T-cell (primary cell): ENCODE data around the gene TYSND1. TPM values are rescaled to one million over a fixed set of nuclear protein-coding genes. Genes with fewer than 3 reads are reported as not detected.

Experiments
- ATAC-seq, 4 experiments: fragments of 200-7000 bp in 3 of 4; fragments of 150-1000 bp in 1 of 4; cut with Tn5 transposase; replicated peaks in 1 of 4; 1 replicate in 3 of 4; 2 replicates in 1 of 4; pipeline ENCODE4 v1.10.0; 2021; ENCODE audit warnings: moderate library complexity in 3 of 4, mild to moderate bottlenecking in 2 of 4, moderate number of reproducible peaks in 1 of 4
- CTCF ChIA-PET, 2 donors: fragments of 300-600 bp; sonication (Branson Sonifier 250); formaldehyde crosslinking; loops; one replicate each; lab custom pipeline; 2022; ENCODE audit warnings: antibody characterized with exemption in 2 of 2; lab: Charles Lee
- POLR2A ChIA-PET, 2 donors: fragments of 300-600 bp; sonication (Branson Sonifier 250); formaldehyde crosslinking; loops; one replicate each; lab custom pipeline; 2022; ENCODE audit warnings: antibody characterized with exemption in 2 of 2; lab: Charles Lee
- DNase-seq, 35 experiments: peaks; one replicate each; pipeline versions ENCODE4 v3.0.0 to v3.0.0-alpha.2; 2013 to 2023
- H3K27ac ChIP-seq: one replicate; pipeline ENCODE4 v1.5.1; 2013; ENCODE audit warnings: low read length
- H3K27me3 ChIP-seq, 2 experiments: replicated peaks in 1 of 2; 1 replicate in 1 of 2; 2 replicates in 1 of 2; pipeline versions ENCODE4 v1.6.1 to v1.7.0; 2013; ENCODE audit warnings: low read length in 1 of 2, mixed read lengths in 1 of 2; ENCODE audit not compliant: control insufficient read depth in 2 of 2, insufficient read depth in 2 of 2; ENCODE audit errors: extremely low read depth in 1 of 2
- H3K36me3 ChIP-seq, 2 donors: 1 replicate in 1 of 2; 2 replicates in 1 of 2; pipeline versions ENCODE4 v1.6.1 to v1.7.0; 2013; ENCODE audit warnings: low read length in 1 of 2; ENCODE audit not compliant: control insufficient read depth in 2 of 2, insufficient read depth in 1 of 2; ENCODE audit errors: extremely low read depth in 1 of 2
- H3K4me1 ChIP-seq, 2 experiments: 1 replicate in 1 of 2; 2 replicates in 1 of 2; pipeline versions ENCODE4 v1.6.1 to v1.7.0; 2013; ENCODE audit warnings: low read length in 2 of 2, mixed read lengths in 1 of 2; ENCODE audit not compliant: insufficient read depth in 2 of 2, control insufficient read depth in 1 of 2; ENCODE audit errors: extremely low read depth in 1 of 2
- H3K4me3 ChIP-seq, 2 donors: 1 replicate in 1 of 2; 2 replicates in 1 of 2; pipeline versions ENCODE4 v1.5.1 to v1.7.0; 2013; ENCODE audit warnings: mild to moderate bottlenecking in 2 of 2, low read length in 1 of 2, moderate library complexity in 1 of 2; ENCODE audit not compliant: control insufficient read depth in 1 of 2; ENCODE audit errors: extremely low read depth in 1 of 2
- H3K9me3 ChIP-seq: 2 replicates; pipeline ENCODE4 v1.7.0; 2013
- H3K27ac Mint-ChIP-seq, 2 donors: one replicate each; pipeline ENCODE4 v1.8.0; 2020 to 2021; ENCODE audit warnings: mild to moderate bottlenecking in 2 of 2, mixed read lengths in 2 of 2
- H3K27me3 Mint-ChIP-seq, 2 donors: one replicate each; pipeline ENCODE4 v1.8.0; 2021 to 2022; ENCODE audit warnings: mixed read lengths in 2 of 2
- H3K36me3 Mint-ChIP-seq: one replicate; pipeline ENCODE4 v1.8.0; 2021; ENCODE audit warnings: mixed read lengths
- H3K4me1 Mint-ChIP-seq, 3 donors: one replicate each; pipeline ENCODE4 v1.8.0; 2020 to 2022; ENCODE audit warnings: mixed read lengths in 3 of 3, mild to moderate bottlenecking in 1 of 3
- H3K4me3 Mint-ChIP-seq, 3 donors: one replicate each; pipeline ENCODE4 v1.8.0; 2020 to 2022; ENCODE audit warnings: mild to moderate bottlenecking in 3 of 3, mixed read lengths in 3 of 3, moderate library complexity in 3 of 3
- H3K9me3 Mint-ChIP-seq, 3 donors: one replicate each; pipeline ENCODE4 v1.8.0; 2020 to 2022; ENCODE audit warnings: mixed read lengths in 3 of 3
- WGBS: methylation state at CpG from one replicate; pipeline ENCODE4 v1.1.5; 2013; ENCODE audit warnings: missing lambda C conversion rate; ENCODE audit not compliant: insufficient coverage; 5-methylcytosine and 5-hydroxymethylcytosine counted together
- total RNA-seq, 35 experiments: library from RNA in 6 of 35; stranded (reverse) in 6 of 35; fragments of 120-200 nt in 1 of 35; gene quantifications; one replicate each; pipeline versions ENCODE4 v1.2.1 to v1.2.4 and lab custom pipeline; 2013 to 2026

TYSND1 gene
- total RNA-seq, 5 donors from 2014 or later (not counting 1 experiment from before 2014, with no cell fraction given): 18.3 to 41.0 (median 38.7) TPM

DNA sequence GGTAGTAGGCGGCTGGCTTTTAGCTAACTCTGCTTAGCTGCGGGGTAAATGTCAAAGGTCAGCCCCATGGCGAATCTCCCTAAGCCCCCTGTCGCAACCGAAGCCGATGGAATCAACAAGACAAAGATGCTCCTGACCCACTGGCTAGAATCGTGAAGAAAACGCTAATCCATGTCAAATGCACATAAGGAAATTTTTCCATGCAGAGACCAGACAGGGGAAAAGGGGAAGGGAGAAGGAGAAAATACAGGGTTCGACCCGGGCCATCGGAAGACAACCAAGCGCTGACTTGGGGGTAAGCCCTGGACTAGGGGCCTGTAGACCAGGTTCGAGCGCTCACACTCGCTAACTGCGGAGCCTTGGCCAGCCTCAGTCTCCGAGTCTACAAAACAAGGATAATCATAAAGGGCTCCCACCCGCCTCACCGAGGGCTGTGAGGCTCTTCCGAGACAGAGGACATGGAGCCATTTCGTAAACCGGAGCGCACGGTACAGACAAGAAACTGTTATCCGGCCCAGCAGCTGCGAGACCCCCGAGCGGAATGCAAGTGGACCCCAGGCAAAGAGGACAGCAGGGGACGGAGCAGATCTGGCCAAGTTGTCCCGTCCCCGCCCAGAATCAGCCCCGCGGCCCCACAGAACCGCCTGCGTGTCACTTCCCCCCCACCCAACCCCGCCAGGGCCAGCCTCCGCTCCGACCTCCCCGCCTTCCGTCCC lies 23.3 kb upstream of the TYSND1 start:
- H3K4me1 ChIP-seq: peaks cover 34 to 59% of the 10 kb centered on the region in 2 experiments

GRCh38 chr10:70169011-70169410 lies 22.5 kb upstream of the TYSND1 start:
- POLR2A ChIA-PET: interaction anchor here (0.6 to 2.5 kb wide), 5 partner anchors 18 to 674 kb away, joined by 3 to 27 read pairs (median 4); partner anchors contain the start of gene TYSND1 (in 1 of the 2)
- H3K36me3 ChIP-seq: peaks cover 0 to 22% of the 10 kb centered on the region in 2 donors
- no peaks in the 10 kb centered on the region for H3K9me3 ChIP-seq
- Mint-ChIP-seq H3K4me3 (peak overlapping the region; percentile 89 to 93 (median 92)), H3K27ac (peak overlapping the region; percentile 77 to 87), H3K36me3 (peaks cover 11% of the 10 kb centered on the region), H3K4me1 (peaks cover 57 to 63% (median 62%) of the 10 kb centered on the region in 3 donors), H3K9me3 (no peaks in the 10 kb centered on the region), H3K27me3 (no peaks in the 10 kb centered on the region)
- ATAC-seq (peak in 2 of 4 experiments; percentile 21 to 31), DNase-seq (peak in 2 of 35 experiments; percentile 2 to 50)
- H3K4me1 ChIP-seq: peaks cover 42 to 53% of the 10 kb centered on the region in 2 experiments
- H3K4me3 ChIP-seq: peak overlapping the region; percentile 77 to 96
- H3K27me3 ChIP-seq: no peaks in the 10 kb centered on the region
- WGBS: no CpG with 5 or more reads among the region's 2 CpGs
- H3K27ac ChIP-seq: peak overlapping the region; percentile 75
- CTCF ChIA-PET: interaction anchor here in 1 of 2 donors (0.6 to 5.3 kb wide), 6 partner anchors 19 to 841 kb away, joined by 3 to 104 read pairs (median 5); partner anchors contain the start of gene TYSND1

More for the DNA sequence above, 23.3 kb upstream of the TYSND1 start:
- Mint-ChIP-seq H3K36me3 (peaks cover 8% of the 10 kb centered on the region), H3K9me3 (no peaks in the 10 kb centered on the region), H3K4me1 (peaks cover 58 to 65% (median 64%) of the 10 kb centered on the region in 3 donors), H3K27me3 (no peaks in the 10 kb centered on the region), H3K4me3 (peak overlapping the region; percentile 89 to 93 (median 92)), H3K27ac (peak overlapping the region; percentile 77 to 87)
- Histone ChIP-seq H3K27me3 (no peaks in the 10 kb centered on the region), H3K36me3 (peaks cover 0 to 22% of the 10 kb centered on the region in 2 donors), H3K9me3 (no peaks in the 10 kb centered on the region), H3K4me3 (peak overlapping the region; percentile 77 to 96), H3K27ac (peak overlapping the region; percentile 75)
- WGBS: under 1% methylated on average over 32 of the region's 40 CpGs
- CTCF ChIA-PET: interaction anchor here in 1 of 2 donors (1.0 to 5.3 kb wide), 5 partner anchors 9 to 54 kb away, joined by 5 to 104 read pairs (median 5); partner anchors contain the start of gene TYSND1
- DNase-seq: peak in 7 of 35 experiments; percentile 6 to 32 (median 17)
- POLR2A ChIA-PET: interaction anchor here (0.8 to 2.5 kb wide), 4 partner anchors 24 to 966 kb away, joined by 3 to 27 read pairs (median 14); partner anchors contain the start of gene TYSND1 (in 1 of the 2)
- ATAC-seq: peak; percentile 21 to 28 (median 24)

DNA sequence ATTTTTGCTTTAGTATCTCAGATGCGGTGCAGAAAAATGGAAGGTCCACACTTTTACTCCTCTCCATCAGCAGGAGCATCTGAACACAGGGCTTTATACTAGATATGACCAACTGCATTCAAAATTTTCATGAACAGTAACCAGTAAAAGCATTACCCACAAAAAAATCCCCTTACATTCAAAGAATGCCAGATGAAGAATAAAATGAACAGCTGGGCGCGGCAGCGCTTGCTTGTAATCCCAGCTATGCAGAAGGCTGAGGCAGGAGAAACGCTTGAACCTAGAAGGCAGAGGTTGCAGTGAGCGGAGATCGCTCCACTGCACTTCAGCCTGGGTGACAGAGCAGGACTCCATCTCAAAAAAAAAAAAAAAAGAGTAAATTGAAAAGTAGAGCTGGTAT lies 20.7 kb upstream of the TYSND1 start:
- no peaks in the 10 kb centered on the region for H3K9me3 Mint-ChIP-seq
- Histone ChIP-seq H3K4me3 (no peak overlapping the region), H3K4me1 (peaks cover 53 to 58% of the 10 kb centered on the region in 2 experiments), H3K27ac (no peak overlapping the region), H3K9me3 (no peaks in the 10 kb centered on the region), H3K27me3 (no peaks in the 10 kb centered on the region), H3K36me3 (peaks cover 0 to 22% of the 10 kb centered on the region in 2 donors)
- peak overlapping the region; percentile 4 to 92 (median 31) for H3K4me3 Mint-ChIP-seq
- no peaks in the 10 kb centered on the region for H3K27me3 Mint-ChIP-seq
- POLR2A ChIA-PET: interaction anchor here in 1 of 2 donors (0.6 to 1.0 kb wide), 2 partner anchors 20 to 23 kb away, joined by 3 to 4 read pairs; no protein-coding TSS in a partner anchor
- H3K36me3 Mint-ChIP-seq: peaks cover 20% of the 10 kb centered on the region
- H3K4me1 Mint-ChIP-seq: peaks cover 67 to 76% (median 73%) of the 10 kb centered on the region in 3 donors
- WGBS: 74% methylated on average over 4 of the region's 7 CpGs
- peak overlapping the region; percentile 37 to 73 for H3K27ac Mint-ChIP-seq
- DNase-seq (no peak), ATAC-seq (no peak)
- CTCF ChIA-PET: interaction anchor here (0.6 to 5.3 kb wide), 4 partner anchors 11 to 927 kb away, joined by 4 to 104 read pairs (median 6); partner anchors contain the start of gene TYSND1 (in 1 of the 2)

- peaks cover 0 to 27% of the 10 kb centered on the region in 2 donors for H3K36me3 ChIP-seq
- no peak overlapping the region for H3K4me3 ChIP-seq
- no CpG with 5 or more reads among the region's 3 CpGs for WGBS
- H3K36me3 Mint-ChIP-seq: peaks cover 25% of the 10 kb centered on the region
- no peaks in the 10 kb centered on the region for H3K9me3 ChIP-seq
- H3K27ac Mint-ChIP-seq: peak overlapping the region; percentile 9 to 74
- H3K27me3 Mint-ChIP-seq: no peaks in the 10 kb centered on the region
- no peak for ATAC-seq
- peak overlapping the region in 1 of 3 donors; percentile 27 for H3K4me3 Mint-ChIP-seq
- no peak overlapping the region for H3K27ac ChIP-seq
- H3K4me1 ChIP-seq: peaks cover 60 to 62% of the 10 kb centered on the region in 2 experiments
- no peaks in the 10 kb centered on the region for H3K27me3 ChIP-seq
- H3K9me3 Mint-ChIP-seq: no peaks in the 10 kb centered on the region
- ChIA-PET CTCF (interaction anchor here in 1 of 2 donors (0.7 to 5.3 kb wide), 3 partner anchors 10 to 65 kb away, joined by 4 to 104 read pairs (median 5); partner anchors contain the start of gene TYSND1), POLR2A (no interaction called here)
- H3K4me1 Mint-ChIP-seq: peaks cover 75 to 82% (median 80%) of the 10 kb centered on the region in 3 donors
- DNase-seq: no peak
Measured at GRCh38 chr10:70166394-70166793, 19.9 kb upstream of the TYSND1 start.

DNA sequence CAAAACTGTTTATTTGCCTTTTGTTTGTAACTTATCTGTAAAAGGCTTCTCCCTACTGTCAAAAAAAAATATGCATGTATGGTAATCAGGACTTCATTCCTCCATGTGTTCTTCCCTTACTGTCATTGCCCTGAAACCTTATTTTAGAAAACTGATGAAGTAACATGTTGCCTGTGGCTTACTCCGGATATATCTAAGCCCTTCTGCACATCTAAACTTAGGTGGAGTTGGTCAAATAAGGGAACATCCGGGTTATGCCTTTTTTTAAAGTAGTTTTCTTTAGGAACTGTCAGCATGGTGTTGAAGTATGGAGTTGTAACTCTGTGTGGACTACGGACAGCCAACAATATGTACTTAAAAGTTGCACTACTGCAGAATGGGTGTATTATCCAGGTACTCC lies 17.7 kb upstream of the TYSND1 start:
- Mint-ChIP-seq H3K27me3 (no peaks in the 10 kb centered on the region), H3K9me3 (no peaks in the 10 kb centered on the region), H3K27ac (peak overlapping the region; percentile 21 to 86), H3K36me3 (peaks cover 39% of the 10 kb centered on the region), H3K4me3 (peak overlapping the region; percentile 13 to 66 (median 26)), H3K4me1 (peaks cover 84 to 90% (median 87%) of the 10 kb centered on the region in 3 donors)
- Histone ChIP-seq H3K27ac (no peak overlapping the region), H3K36me3 (peaks cover 0 to 41% of the 10 kb centered on the region in 2 donors), H3K4me1 (peaks cover 54 to 58% of the 10 kb centered on the region in 2 experiments), H3K27me3 (no peaks in the 10 kb centered on the region), H3K4me3 (no peak overlapping the region), H3K9me3 (no peaks in the 10 kb centered on the region)
- no CpG with 5 or more reads among the region's 3 CpGs for WGBS
- POLR2A ChIA-PET: no interaction called here
- DNase-seq (no peak), ATAC-seq (peak in 1 of 4 experiments; percentile 42)
- CTCF ChIA-PET: no interaction called here

- 80% methylated on average over 1 of the region's 4 CpGs for WGBS
- DNase-seq (no peak), ATAC-seq (no peak)
- Histone ChIP-seq H3K27ac (peak overlapping the region; percentile 55), H3K4me1 (peaks cover 49 to 51% of the 10 kb centered on the region in 2 experiments), H3K4me3 (no peak overlapping the region), H3K27me3 (no peaks in the 10 kb centered on the region), H3K9me3 (no peaks in the 10 kb centered on the region), H3K36me3 (peaks cover 0 to 44% of the 10 kb centered on the region in 2 donors)
- ChIA-PET POLR2A (interaction anchor here in 1 of 2 donors (0.6 to 1.3 kb wide), 5 partner anchors 8 to 333 kb away, joined by 3 to 4 read pairs (median 3); partner anchors contain the start of gene TYSND1), CTCF (interaction anchor here in 1 of 2 donors (0.9 to 1.4 kb wide), 2 partner anchors 17 to 57 kb away, joined by 4 to 18 read pairs; partner anchors contain the start of gene TYSND1)
- Mint-ChIP-seq H3K27me3 (no peaks in the 10 kb centered on the region), H3K27ac (peak overlapping the region; percentile 21 to 86), H3K4me3 (peak overlapping the region; percentile 26 to 66 (median 26)), H3K9me3 (no peaks in the 10 kb centered on the region), H3K36me3 (peaks cover 39% of the 10 kb centered on the region), H3K4me1 (peaks cover 76 to 83% (median 82%) of the 10 kb centered on the region in 3 donors)
Measured at GRCh38 chr10:70163448-70163847, 16.9 kb upstream of the TYSND1 start.
